Mesenchymal stem cell (in vitro differentiated cells and primary cell): ENCODE results near the gene PPP1R1C.
A peak's percentile ranks its signal among the peaks of the same experiment; 100 is the strongest.

Experiments
- DNase-seq: peaks from one replicate; pipeline ENCODE4 v3.0.0-alpha.2; 2013
- H2AFZ ChIP-seq: one replicate; pipeline ENCODE4 v1.6.1; 2013; ENCODE audit warnings: low read depth, mild to moderate bottlenecking, control low read depth, inconsistent platforms, low read length, moderate library complexity
- H2AK5ac ChIP-seq: 2 replicates; pipeline ENCODE4 v1.6.1; 2013; ENCODE audit warnings: low read length, moderate library complexity, mild to moderate bottlenecking, inconsistent platforms; ENCODE audit not compliant: severe bottlenecking
- H2BK120ac ChIP-seq: one replicate; pipeline ENCODE4 v1.6.1; 2013; ENCODE audit warnings: low read depth, mild to moderate bottlenecking, inconsistent platforms, low read length, moderate library complexity
- H2BK12ac ChIP-seq, 2 experiments: one replicate each; pipeline ENCODE4 v1.6.1; 2013; ENCODE audit warnings: inconsistent platforms in 2 of 2, low read length in 2 of 2, mild to moderate bottlenecking in 2 of 2, moderate library complexity in 2 of 2, control low read depth in 1 of 2
- H2BK15ac ChIP-seq: one replicate; pipeline ENCODE4 v1.6.1; 2013; ENCODE audit warnings: mild to moderate bottlenecking, low read depth, inconsistent platforms; ENCODE audit not compliant: poor library complexity, severe bottlenecking
- H2BK5ac ChIP-seq: 2 replicates; pipeline ENCODE4 v1.6.1; 2013; ENCODE audit warnings: low read depth, mild to moderate bottlenecking, low read length, control low read depth, inconsistent platforms; ENCODE audit not compliant: poor library complexity, severe bottlenecking
- H3K14ac ChIP-seq, 2 experiments: one replicate each; pipeline ENCODE4 v1.6.1; 2013; ENCODE audit warnings: inconsistent platforms in 2 of 2, low read length in 2 of 2, control low read depth in 1 of 2, mild to moderate bottlenecking in 1 of 2, moderate library complexity in 1 of 2
- H3K18ac ChIP-seq, 2 experiments: one replicate each; pipeline ENCODE4 v1.6.1; 2013; ENCODE audit warnings: inconsistent platforms in 2 of 2, low read length in 2 of 2, control low read depth in 1 of 2, low read depth in 1 of 2, mild to moderate bottlenecking in 1 of 2
- H3K23ac ChIP-seq, 2 experiments: one replicate each; pipeline ENCODE4 v1.6.1; 2013; ENCODE audit warnings: inconsistent platforms in 2 of 2, low read length in 2 of 2, mild to moderate bottlenecking in 2 of 2, moderate library complexity in 2 of 2, control low read depth in 1 of 2
- H3K27ac ChIP-seq: 2 replicates; pipeline ENCODE4 v1.5.1; 2013; ENCODE audit warnings: mild to moderate bottlenecking, moderate library complexity, low read length, control low read depth, inconsistent platforms; ENCODE audit not compliant: poor library complexity, severe bottlenecking
- H3K27me3 ChIP-seq, 2 experiments: 2 replicates each; pipeline versions ENCODE4 v1.6.1 to v1.7.0; 2013; ENCODE audit warnings: low read length in 2 of 2, mild to moderate bottlenecking in 2 of 2, moderate library complexity in 2 of 2, control low read depth in 1 of 2, inconsistent platforms in 1 of 2; ENCODE audit not compliant: control insufficient read depth in 1 of 2, insufficient read depth in 1 of 2
- H3K36me3 ChIP-seq, 2 experiments: 2 replicates each; pipeline versions ENCODE4 v1.6.1 to v1.7.0; 2013; ENCODE audit warnings: low read length in 2 of 2, control low read depth in 1 of 2, inconsistent platforms in 1 of 2, low read depth in 1 of 2, mild to moderate bottlenecking in 1 of 2; ENCODE audit not compliant: insufficient read depth in 2 of 2, control insufficient read depth in 1 of 2
- H3K4ac ChIP-seq, 2 experiments: one replicate each; pipeline ENCODE4 v1.6.1; 2013; ENCODE audit warnings: inconsistent platforms in 2 of 2, low read length in 2 of 2, mild to moderate bottlenecking in 2 of 2, moderate library complexity in 2 of 2, control low read depth in 1 of 2, low read depth in 1 of 2
- H3K4me1 ChIP-seq: 2 replicates; pipeline ENCODE4 v1.6.1; 2013; ENCODE audit warnings: low read depth, low read length, control low read depth; ENCODE audit not compliant: control insufficient read depth, insufficient read depth
- H3K4me2 ChIP-seq: 2 replicates; pipeline ENCODE4 v1.6.1; 2013; ENCODE audit warnings: low read length, mild to moderate bottlenecking, inconsistent platforms; ENCODE audit not compliant: poor library complexity, severe bottlenecking
- H3K4me3 ChIP-seq, 2 experiments: 2 replicates each; pipeline versions ENCODE4 v1.5.1 to v1.7.0; 2013; ENCODE audit warnings: low read length in 2 of 2, mild to moderate bottlenecking in 2 of 2, control low read depth in 1 of 2, low read depth in 1 of 2; ENCODE audit not compliant: insufficient read depth in 1 of 2
- H3K79me1 ChIP-seq: replicated peaks from 2 replicates; pipeline ENCODE4 v1.6.1; 2013; ENCODE audit warnings: mild to moderate bottlenecking, control low read depth, low read length, inconsistent platforms; ENCODE audit not compliant: poor library complexity, severe bottlenecking
- H3K9ac ChIP-seq: 2 replicates; pipeline ENCODE4 v1.7.0; 2013; ENCODE audit warnings: mild to moderate bottlenecking, low read length, moderate library complexity
- H3K9me3 ChIP-seq: 2 replicates; pipeline ENCODE4 v1.7.0; 2013; ENCODE audit warnings: mild to moderate bottlenecking, low read length; ENCODE audit not compliant: control insufficient read depth
- H4K8ac ChIP-seq: one replicate; pipeline ENCODE4 v1.6.1; 2013; ENCODE audit warnings: inconsistent platforms, mild to moderate bottlenecking, low read length, moderate library complexity
- H4K91ac ChIP-seq: one replicate; pipeline ENCODE4 v1.6.1; 2013; ENCODE audit warnings: mild to moderate bottlenecking, low read length, inconsistent platforms
- WGBS: methylation state at CpG from one replicate; pipeline ENCODE4 v1.1.7; 2013; ENCODE audit warnings: mixed read lengths; 5-methylcytosine and 5-hydroxymethylcytosine counted together

The PPP1R1C gene

GRCh38 chr2:182031956-182032355 lies 46.3 kb downstream of the PPP1R1C start:
- no peak overlapping the region for H2BK15ac ChIP-seq
- no peak overlapping the region for H3K4ac ChIP-seq
- H3K36me3 ChIP-seq, result no peaks in the 10 kb centered on the region
- H2BK12ac ChIP-seq, result no peak overlapping the region
- H3K27me3 ChIP-seq, result no peaks in the 10 kb centered on the region
- no peak overlapping the region for H3K9ac ChIP-seq
- H4K8ac ChIP-seq, result no peak overlapping the region
- H3K23ac ChIP-seq, result no peak overlapping the region
- no peak overlapping the region for H2AK5ac ChIP-seq
- H3K4me2 ChIP-seq, result no peak overlapping the region
- H2BK5ac ChIP-seq, result no peak overlapping the region
- DNase-seq, result no peak
- H3K9me3 ChIP-seq, result no peaks in the 10 kb centered on the region
- H2BK120ac ChIP-seq, result no peak overlapping the region
- H3K27ac ChIP-seq, result no peak overlapping the region
- H3K14ac ChIP-seq, result no peak overlapping the region
- 90% methylated on average over 2 of the region's 2 CpGs for whole genome bisulfite sequencing
- no peak overlapping the region for H4K91ac ChIP-seq
- no peak overlapping the region for H2AFZ ChIP-seq
- H3K4me3 ChIP-seq, result no peak overlapping the region
- no peaks in the 10 kb centered on the region for H3K4me1 ChIP-seq
- no peaks in the 10 kb centered on the region for H3K79me1 ChIP-seq
- H3K18ac ChIP-seq, result no peak overlapping the region

- no peaks in the 10 kb centered on the region for H3K36me3 ChIP-seq
- no peak overlapping the region for H3K4me3 ChIP-seq
- H3K27me3 ChIP-seq, result no peaks in the 10 kb centered on the region
- no peak overlapping the region for H3K27ac ChIP-seq
- no peak overlapping the region for H2BK120ac ChIP-seq
- H3K14ac ChIP-seq, result no peak overlapping the region
- no peak overlapping the region for H3K4me2 ChIP-seq
- no peak overlapping the region for H3K23ac ChIP-seq
- H2BK12ac ChIP-seq, result no peak overlapping the region
- no peak overlapping the region for H3K4ac ChIP-seq
- no peak for DNase-seq
- H3K4me1 ChIP-seq, result no peaks in the 10 kb centered on the region
- no peak overlapping the region for H2BK15ac ChIP-seq
- no peaks in the 10 kb centered on the region for H3K79me1 ChIP-seq
- H2AK5ac ChIP-seq, result no peak overlapping the region
- no peaks in the 10 kb centered on the region for H3K9me3 ChIP-seq
- WGBS, result 96% methylated on average over 3 of the region's 3 CpGs
- no peak overlapping the region for H2BK5ac ChIP-seq
- H4K8ac ChIP-seq, result no peak overlapping the region
- no peak overlapping the region for H2AFZ ChIP-seq
- no peak overlapping the region for H3K9ac ChIP-seq
- H3K18ac ChIP-seq, result no peak overlapping the region
- no peak overlapping the region for H4K91ac ChIP-seq
Measured at GRCh38 chr2:182033449-182033848, 47.8 kb downstream of the PPP1R1C start.

GRCh38 chr2:182038576-182038975 lies 52.9 kb downstream of the PPP1R1C start:
- Histone ChIP-seq H3K4ac (no peak overlapping the region), H2BK15ac (no peak overlapping the region), H3K18ac (no peak overlapping the region), H2AFZ (no peak overlapping the region), H4K8ac (no peak overlapping the region), H2BK5ac (no peak overlapping the region), H2AK5ac (no peak overlapping the region), H2BK120ac (no peak overlapping the region), H3K4me2 (no peak overlapping the region), H3K14ac (no peak overlapping the region), H3K27me3 (no peaks in the 10 kb centered on the region), H3K79me1 (no peaks in the 10 kb centered on the region), H3K9ac (no peak overlapping the region), H2BK12ac (no peak overlapping the region), H3K36me3 (no peaks in the 10 kb centered on the region), H3K9me3 (no peaks in the 10 kb centered on the region), H4K91ac (no peak overlapping the region), H3K27ac (no peak overlapping the region), H3K4me1 (no peaks in the 10 kb centered on the region), H3K4me3 (no peak overlapping the region), H3K23ac (no peak overlapping the region)
- 74% methylated on average over 1 of the region's 1 CpG for WGBS
- peak; percentile 8 for DNase-seq

DNA sequence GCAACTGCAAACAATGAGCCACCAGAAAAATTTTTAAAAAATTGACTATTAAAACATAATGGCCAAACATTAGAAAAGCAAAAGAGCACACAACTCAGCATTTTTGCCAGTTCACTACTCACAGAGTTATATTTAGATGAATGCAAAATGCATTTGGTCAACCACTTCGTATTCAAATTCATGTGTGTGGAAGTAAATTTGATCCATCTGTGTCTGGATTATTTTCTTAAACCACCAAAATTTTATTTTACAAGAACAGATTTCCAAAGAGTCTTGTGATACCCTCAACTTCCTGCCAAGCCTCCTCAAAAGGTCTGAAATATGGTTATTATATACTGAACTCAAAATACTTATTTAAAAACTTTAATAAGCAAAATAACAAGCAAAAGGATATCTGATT lies 57.4 kb downstream of the PPP1R1C start:
- Histone ChIP-seq H2BK120ac (no peak overlapping the region), H3K14ac (no peak overlapping the region), H3K9me3 (no peaks in the 10 kb centered on the region), H3K4ac (no peak overlapping the region), H2AFZ (no peak overlapping the region), H3K9ac (no peak overlapping the region), H2AK5ac (no peak overlapping the region), H3K4me3 (no peak overlapping the region), H4K91ac (no peak overlapping the region), H3K4me2 (no peak overlapping the region), H2BK15ac (no peak overlapping the region), H3K4me1 (no peaks in the 10 kb centered on the region), H3K36me3 (no peaks in the 10 kb centered on the region), H3K18ac (no peak overlapping the region), H3K27ac (no peak overlapping the region), H3K79me1 (no peaks in the 10 kb centered on the region), H2BK5ac (no peak overlapping the region), H4K8ac (no peak overlapping the region), H2BK12ac (no peak overlapping the region), H3K23ac (no peak overlapping the region), H3K27me3 (no peaks in the 10 kb centered on the region)
- no CpG with 5 or more reads among the region's 1 CpG for WGBS
- no peak for DNase-seq
